DOHH2 (cell line): ENCODE measurements around the gene PTS.

Experiments used
- H3F3A ChIP-seq: fragments of 200-600 bp; sonication (generic), shearing (Covaris generic); 2 replicates; pipeline ENCODE4 v1.6.0; 2016; ENCODE audit warnings: antibody characterized with exemption, mild to moderate bottlenecking; ENCODE audit not compliant: control insufficient read depth, insufficient read depth
- H3K27ac ChIP-seq: fragments of 200-600 bp; sonication (generic); 2 replicates; pipeline ENCODE4 v1.5.1; 2014; ENCODE audit warnings: low read depth, mild to moderate bottlenecking, low read length, moderate library complexity
- H3K27me3 ChIP-seq: fragments of 200-600 bp; sonication (generic); 2 replicates; pipeline ENCODE4 v1.6.1; 2014; ENCODE audit warnings: mild to moderate bottlenecking, low read length, mixed read lengths; ENCODE audit not compliant: control insufficient read depth
- H3K36me3 ChIP-seq: fragments of 200-600 bp; sonication (generic); 2 replicates; pipeline ENCODE4 v1.6.1; 2014; ENCODE audit warnings: mild to moderate bottlenecking, low read length, moderate library complexity, mixed read lengths; ENCODE audit not compliant: control insufficient read depth
- H3K4me1 ChIP-seq: fragments of 200-600 bp; sonication (generic); 2 replicates; pipeline ENCODE4 v1.6.1; 2014; ENCODE audit warnings: mild to moderate bottlenecking, low read length, mixed read lengths; ENCODE audit not compliant: control insufficient read depth
- H3K4me2 ChIP-seq: fragments of 200-600 bp; sonication (generic); 2 replicates; pipeline ENCODE4 v1.6.0; 2014; ENCODE audit warnings: mild to moderate bottlenecking, low read length, moderate library complexity
- H3K4me3 ChIP-seq: fragments of 200-600 bp; sonication (generic); 2 replicates; pipeline ENCODE4 v1.5.1; 2014; ENCODE audit warnings: mild to moderate bottlenecking, low read length, mixed read lengths
- H3K79me2 ChIP-seq: fragments of 200-600 bp; sonication (generic); 2 replicates; pipeline ENCODE4 v1.6.1; 2014; ENCODE audit warnings: mild to moderate bottlenecking, low read length, mixed read lengths; ENCODE audit not compliant: control insufficient read depth
- H3K9me2 ChIP-seq: fragments of 200-600 bp; sonication (generic); replicated peaks from 2 replicates; pipeline ENCODE4 v1.6.1; 2014; ENCODE audit warnings: mild to moderate bottlenecking, low read length, mixed read lengths; ENCODE audit not compliant: control insufficient read depth
- H3K9me3 ChIP-seq: fragments of 200-600 bp; sonication (generic); 2 replicates; pipeline ENCODE4 v1.6.1; 2014; ENCODE audit warnings: antibody characterized with exemption, low read length, mixed read lengths; ENCODE audit not compliant: control insufficient read depth, insufficient read depth
- H4K20me1 ChIP-seq: fragments of 200-600 bp; sonication (generic); 2 replicates; pipeline ENCODE4 v1.6.0; 2014; ENCODE audit warnings: low read depth, mild to moderate bottlenecking, antibody characterized with exemption, low read length, moderate library complexity; ENCODE audit not compliant: control insufficient read depth, insufficient read depth
- CTCF ChIP-seq: fragments of 200-600 bp; sonication (generic); IDR thresholded peaks from one replicate; pipeline ENCODE4 v1.5.1; 2014; ENCODE audit warnings: antibody characterized with exemption, mild to moderate bottlenecking, low read depth, low read length; ENCODE audit not compliant: poor library complexity, severe bottlenecking
- EZH2phosphoT487 ChIP-seq: fragments of 200-600 bp; sonication (generic); IDR thresholded peaks from 2 replicates; pipeline ENCODE4 v1.6.1; 2017; ENCODE audit warnings: borderline replicate concordance, mild to moderate bottlenecking, antibody characterized with exemption, low read length, moderate library complexity, mixed read lengths

PTS gene

DNA sequence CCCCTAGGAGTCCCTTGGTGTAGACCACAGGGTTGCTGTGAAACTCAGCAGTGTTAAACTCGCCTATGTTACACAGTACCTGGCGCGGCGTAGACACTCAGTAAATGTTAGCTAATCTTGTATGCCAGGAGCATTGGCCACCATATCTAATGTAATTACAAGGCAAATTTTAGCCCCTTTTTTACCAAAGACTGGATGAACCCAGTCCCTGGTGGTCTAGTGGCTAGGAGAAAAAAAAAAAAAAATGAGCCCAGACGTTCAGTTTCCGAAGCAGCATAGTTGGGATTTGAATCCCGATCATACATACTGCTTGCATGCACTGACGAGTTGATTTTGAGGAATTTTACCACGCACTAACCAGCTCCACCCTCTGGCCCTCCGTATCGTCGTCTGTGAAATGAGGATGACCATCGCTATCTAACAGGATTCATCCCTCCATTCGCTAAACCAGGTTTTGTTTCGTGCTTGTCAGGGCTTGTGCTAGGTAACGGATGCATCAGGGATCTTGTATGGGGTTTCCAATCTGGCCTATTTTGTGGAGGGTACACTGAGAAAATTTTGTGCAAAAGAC lies 688 bp downstream of the PTS start:
- H3K4me3 ChIP-seq: peak overlapping the region; percentile 99
- no peak for TF ChIP-seq CTCF
- TF ChIP-seq EZH2phosphoT487: no peak
- peaks cover 21% of the 10 kb centered on the region for H3K79me2 ChIP-seq
- no peaks in the 10 kb centered on the region for H3K9me3 ChIP-seq
- no peaks in the 10 kb centered on the region for H4K20me1 ChIP-seq
- peaks cover 34% of the 10 kb centered on the region for H3K36me3 ChIP-seq
- H3F3A ChIP-seq: no peaks in the 10 kb centered on the region
- peak overlapping the region; percentile 90 for H3K4me2 ChIP-seq
- H3K9me2 ChIP-seq: no peaks in the 10 kb centered on the region
- peaks cover 14% of the 10 kb centered on the region for H3K4me1 ChIP-seq
- peak overlapping the region; percentile 63 for H3K27ac ChIP-seq
- no peaks in the 10 kb centered on the region for H3K27me3 ChIP-seq

- Histone ChIP-seq H3K4me1 (peaks cover 14% of the 10 kb centered on the region), H3K79me2 (peaks cover 21% of the 10 kb centered on the region), H3K4me3 (peak overlapping the region; percentile 99), H4K20me1 (no peaks in the 10 kb centered on the region), H3K4me2 (peak overlapping the region; percentile 90), H3K9me2 (no peaks in the 10 kb centered on the region), H3K27ac (no peak overlapping the region), H3K27me3 (no peaks in the 10 kb centered on the region), H3K36me3 (peaks cover 34% of the 10 kb centered on the region), H3K9me3 (no peaks in the 10 kb centered on the region), H3F3A (no peaks in the 10 kb centered on the region)
- TF ChIP-seq CTCF: no peak
- TF ChIP-seq EZH2phosphoT487: no peak
These were observed 1.2 kb downstream of the PTS start for GRCh38 chr11:112227471-112227870.

DNA sequence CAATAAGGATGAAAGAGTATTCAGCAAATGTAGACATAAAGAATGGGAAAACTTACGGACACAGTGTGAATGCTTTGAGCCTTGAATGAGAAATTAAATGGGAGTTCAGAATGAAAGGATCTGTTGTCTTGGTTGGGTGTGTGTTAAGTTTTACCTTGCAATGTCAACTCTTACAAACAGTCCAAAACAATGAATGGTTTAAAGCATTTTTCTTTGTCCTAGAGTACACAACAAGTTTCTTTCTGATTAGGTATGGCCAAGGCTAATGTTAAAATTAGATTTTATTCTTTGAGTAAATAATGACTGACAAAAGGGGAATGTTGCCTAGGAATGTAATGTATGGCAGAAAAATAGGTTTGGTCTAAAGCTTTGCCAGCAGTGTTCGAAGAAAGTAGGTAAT lies 2.5 kb downstream of the PTS start:
- Histone ChIP-seq H4K20me1 (no peaks in the 10 kb centered on the region), H3K4me2 (no peak overlapping the region), H3K4me1 (peaks cover 14% of the 10 kb centered on the region), H3K36me3 (peaks cover 37% of the 10 kb centered on the region), H3K27ac (no peak overlapping the region), H3K9me3 (no peaks in the 10 kb centered on the region), H3K27me3 (no peaks in the 10 kb centered on the region), H3K4me3 (no peak overlapping the region), H3F3A (peaks cover 3% of the 10 kb centered on the region; the same call in 1 of the 2 replicates), H3K9me2 (no peaks in the 10 kb centered on the region), H3K79me2 (peaks cover 21% of the 10 kb centered on the region)
- TF ChIP-seq CTCF (no peak), EZH2phosphoT487 (no peak)
